ENCODE data around the gene ANKH.

The ANKH gene

DNA sequence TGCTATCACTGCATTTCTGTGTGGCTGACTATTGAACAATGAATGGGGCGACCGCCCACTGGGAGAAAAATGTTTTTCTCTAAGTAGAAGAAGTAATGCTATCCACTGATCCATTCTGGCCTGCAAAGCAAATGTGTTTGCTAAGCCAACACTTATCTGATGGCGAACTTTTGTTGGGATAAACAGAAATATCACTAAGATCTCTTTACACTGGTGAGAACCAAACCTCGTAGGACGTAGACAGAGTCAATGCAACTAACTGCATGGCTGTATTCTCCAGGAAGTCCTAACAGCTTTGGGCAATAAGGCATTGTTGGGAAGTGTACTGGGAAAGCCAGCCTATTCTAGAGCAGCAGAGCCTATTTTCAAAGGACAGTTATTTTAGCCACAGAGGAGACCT is 77.7 kb downstream of the ANKH start:
- DNase-seq (ENCODE audit: low read depth, low spot score), result no peak

DNA sequence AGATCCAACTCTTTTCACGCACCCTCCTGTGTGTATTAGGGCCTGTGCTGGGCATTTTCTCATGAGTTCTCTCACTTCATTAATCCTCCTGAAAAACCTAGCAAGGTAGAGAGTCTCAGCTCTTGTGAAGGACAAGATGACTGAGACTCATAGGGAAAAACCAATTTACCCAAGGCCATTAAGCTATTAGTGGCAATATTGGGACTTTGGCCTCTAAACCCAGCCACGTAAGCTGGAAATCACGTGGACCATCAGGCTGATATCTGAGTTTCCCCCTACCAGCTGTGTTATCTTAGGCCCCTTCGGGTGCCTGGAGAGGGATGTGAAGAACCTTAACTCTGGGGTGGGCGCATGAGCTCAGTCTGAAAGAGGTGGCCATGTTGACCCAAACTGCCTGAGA is 80.7 kb downstream of the ANKH start:
- DNase-seq (ENCODE audit: low read depth, low spot score), result no peak

DNA sequence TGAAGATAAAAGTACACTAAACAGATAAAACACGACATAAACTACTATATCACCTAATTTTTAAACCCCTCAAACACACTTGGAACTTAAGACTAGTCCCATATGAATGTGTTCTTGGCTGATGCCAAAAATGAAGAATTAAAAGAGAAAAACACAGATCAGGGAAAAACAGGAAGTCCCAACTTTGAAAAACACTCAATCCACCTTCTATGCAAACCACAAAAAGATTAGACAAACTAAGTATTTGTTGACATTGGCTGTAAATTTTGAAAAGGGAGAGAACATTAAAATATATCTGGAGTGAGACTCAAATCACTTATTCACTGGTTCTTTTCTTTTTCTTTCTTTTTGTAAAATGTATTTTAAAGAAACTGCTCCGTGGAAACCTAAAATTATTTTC is 81.4 kb downstream of the ANKH start:
- DNase-seq (ENCODE audit: low read depth, low spot score), result no peak

DNA sequence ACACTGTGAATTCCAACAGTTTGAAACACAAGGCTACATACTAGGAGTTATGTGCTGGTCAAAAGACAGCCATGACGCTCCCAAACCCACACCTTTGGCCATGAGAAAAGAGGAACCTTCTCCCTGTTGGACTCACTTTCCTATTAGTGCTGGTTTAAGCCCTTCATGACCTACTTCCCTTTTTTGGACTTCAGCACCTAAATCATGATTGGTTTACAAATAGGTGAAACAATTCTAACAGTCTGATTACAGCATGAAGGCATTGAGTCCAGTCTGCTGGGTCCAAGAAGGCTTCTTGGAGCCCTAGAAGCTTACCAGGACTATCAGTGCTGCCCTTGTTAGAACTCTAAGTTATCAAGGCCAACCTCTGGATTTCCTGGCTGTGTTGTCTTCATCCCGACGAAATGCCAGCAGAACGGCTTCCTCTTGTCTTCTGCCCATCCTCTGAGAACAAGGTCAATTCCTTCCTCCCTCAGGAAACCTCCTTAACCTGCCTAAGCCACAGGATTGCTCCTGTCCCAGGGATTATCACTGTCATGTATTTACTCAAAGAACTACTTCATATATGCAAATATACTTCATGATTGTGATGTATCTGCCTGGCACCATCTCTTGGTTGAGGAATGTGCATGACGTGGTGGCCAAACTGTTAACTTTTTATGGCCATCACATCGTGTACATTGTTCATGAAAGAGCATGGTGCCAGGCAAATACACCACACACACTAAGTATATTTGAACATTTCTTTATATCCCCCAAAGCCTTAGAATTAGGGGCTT is 83.6 kb downstream of the ANKH start:
- no peak for DNase-seq (ENCODE audit: low read depth, low spot score)

DNA sequence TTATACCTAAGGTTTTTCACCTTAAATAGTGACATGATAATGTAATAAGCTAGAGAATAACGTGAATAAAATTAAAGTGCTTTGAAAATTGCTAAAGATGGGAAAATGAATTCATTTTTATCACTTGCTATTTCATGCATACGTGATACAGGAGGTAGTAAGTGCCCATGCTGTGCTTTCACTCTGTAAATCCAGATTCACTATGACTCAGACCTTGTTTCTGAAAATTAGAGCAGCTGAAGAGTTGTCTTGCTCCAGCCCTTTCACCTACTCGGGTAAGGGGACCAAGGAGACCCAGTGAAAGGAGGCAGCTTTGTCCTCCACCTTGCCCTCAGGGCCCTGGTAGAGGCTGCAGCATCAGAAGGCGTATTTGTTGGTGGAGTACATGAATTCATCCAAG is 87.9 kb downstream of the ANKH start:
- no peak for DNase-seq (ENCODE audit: low read depth, low spot score)

DNA sequence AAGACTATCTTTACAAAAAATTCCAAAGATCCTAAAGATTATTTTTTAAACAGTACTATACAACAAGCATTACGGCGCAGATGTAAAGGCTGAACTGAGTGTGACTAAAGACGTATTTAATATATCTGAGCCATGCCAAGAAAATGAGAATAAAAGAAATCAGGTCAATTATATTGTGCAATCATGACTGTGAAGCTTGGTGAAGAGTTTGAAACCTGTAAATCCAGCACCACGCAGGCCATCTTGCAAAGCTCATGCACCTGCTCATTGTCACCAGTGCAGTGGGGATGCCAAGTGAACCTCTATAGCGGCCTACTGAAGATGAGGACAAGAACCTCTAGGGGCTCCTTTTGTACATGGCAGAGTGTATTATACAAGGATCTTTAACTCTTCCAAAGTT is 89.0 kb downstream of the ANKH start:
- DNase-seq (ENCODE audit: low read depth, low spot score), result no peak

DNA sequence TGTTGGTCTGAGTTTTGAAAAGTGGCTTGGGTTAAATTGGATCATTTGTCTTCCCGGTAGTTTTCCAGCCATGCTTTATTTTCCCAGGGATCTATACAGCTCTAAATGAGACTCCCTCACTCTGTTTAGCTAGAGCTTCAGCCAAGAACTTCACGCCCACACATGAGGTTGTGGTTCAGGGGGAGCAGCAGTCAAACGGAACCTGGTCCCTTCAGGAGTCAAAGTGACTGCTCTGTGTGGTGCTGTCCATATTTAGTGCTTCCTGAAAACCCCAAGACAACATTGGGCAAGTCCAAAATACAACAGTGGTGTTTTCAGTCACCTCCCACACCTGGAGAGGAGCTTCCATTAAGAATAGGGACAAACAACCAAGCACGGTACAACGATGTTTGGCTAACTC is 90.5 kb downstream of the ANKH start:
- no peak for DNase-seq (ENCODE audit: low read depth, low spot score)

DNA sequence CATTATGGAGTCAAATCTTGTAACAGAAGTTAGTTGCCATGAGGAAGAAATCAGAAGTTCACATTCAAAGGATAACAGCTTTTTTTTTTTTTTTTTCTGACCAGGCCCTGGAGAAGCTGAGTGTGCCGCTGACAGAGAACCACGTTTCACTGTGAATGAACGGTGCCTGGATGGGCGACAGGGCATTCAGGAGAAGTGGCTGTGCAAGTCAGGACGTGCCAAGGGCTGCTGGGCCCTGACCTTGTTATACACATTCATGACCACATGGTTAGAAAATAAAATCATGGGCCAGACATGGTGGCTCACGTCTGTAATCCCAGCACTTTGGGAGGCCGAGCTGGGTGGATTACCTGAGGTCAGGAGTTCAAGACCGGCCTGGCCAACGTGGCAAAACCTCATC is 91.6 kb downstream of the ANKH start:
- no peak for DNase-seq (ENCODE audit: low read depth, low spot score)

DNA sequence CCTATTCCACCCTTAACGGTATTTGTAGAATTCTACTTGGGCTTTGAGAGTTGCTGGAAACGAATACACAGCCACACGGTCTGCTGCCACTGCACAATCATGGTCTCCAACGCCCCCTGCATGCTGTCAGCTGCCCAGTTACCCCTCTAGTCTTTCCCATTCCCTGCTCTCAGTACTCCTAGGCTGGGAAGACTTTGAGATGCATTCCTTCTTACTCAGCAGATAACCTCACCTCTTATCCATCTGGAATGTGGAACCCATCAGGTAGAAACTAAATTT is 92.8 kb downstream of the ANKH start:
- no peak for DNase-seq (ENCODE audit: low read depth, low spot score)

DNA sequence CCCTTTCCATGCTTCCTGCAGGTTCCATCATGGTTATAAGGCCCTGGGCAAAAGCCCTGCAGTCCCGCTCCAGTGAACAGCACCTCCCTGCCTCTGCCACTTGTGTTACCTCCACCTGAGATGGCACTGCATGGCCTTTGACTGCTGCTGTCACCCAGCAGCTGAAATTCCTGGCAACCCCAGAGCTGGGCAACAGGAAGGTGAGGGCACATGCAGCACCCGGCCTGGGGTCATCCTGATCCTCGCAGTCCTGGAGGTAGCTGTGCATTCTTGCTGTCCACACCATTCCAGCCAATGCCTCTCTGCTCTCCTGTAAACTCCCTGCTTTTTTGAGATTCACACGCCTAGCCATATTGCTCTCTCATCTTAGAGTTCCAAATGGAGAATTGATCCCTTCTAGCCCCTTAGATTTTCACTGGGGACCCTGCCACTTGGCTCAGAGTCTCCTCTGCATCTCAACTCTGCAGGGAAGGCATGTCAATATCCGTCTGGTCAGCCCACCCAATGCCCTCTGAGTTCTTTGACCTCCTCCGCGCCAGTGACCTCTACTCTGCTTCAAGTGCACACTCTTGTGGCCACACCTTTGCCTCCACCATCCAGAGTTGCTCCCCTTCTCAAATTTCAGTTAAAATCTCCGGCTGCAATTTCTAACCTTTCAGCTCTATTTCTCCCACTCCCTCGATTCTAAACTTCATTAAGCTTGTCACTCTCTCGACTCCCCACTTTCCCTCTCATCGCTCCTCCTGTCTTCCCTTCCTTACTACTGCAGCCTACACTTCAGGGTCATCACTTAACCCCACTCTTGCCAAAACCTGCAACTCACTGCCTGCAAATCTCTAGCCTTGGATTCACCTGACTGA is 93.4 kb downstream of the ANKH start:
- no peak for DNase-seq (ENCODE audit: low read depth, low spot score)

DNA sequence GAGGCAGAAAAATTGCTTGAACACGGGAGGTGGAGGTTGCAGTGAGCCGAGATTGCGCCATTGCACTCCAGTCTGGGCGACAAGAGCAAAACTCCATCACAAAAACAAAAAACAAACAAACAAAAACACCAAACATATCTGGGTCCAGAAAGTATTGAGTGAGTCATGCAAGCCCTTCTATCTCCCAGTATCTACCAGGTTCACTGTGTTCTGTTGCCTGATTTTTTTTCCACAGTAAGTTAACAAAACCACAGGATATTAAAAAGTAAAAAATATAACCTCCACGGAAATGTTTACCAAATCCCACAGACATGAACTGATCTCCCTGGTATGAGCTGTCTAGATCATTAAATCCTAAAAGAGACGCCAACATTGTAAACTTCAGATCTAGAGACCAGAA is 94.4 kb downstream of the ANKH start:
- DNase-seq (ENCODE audit: low read depth, low spot score), result no peak

DNA sequence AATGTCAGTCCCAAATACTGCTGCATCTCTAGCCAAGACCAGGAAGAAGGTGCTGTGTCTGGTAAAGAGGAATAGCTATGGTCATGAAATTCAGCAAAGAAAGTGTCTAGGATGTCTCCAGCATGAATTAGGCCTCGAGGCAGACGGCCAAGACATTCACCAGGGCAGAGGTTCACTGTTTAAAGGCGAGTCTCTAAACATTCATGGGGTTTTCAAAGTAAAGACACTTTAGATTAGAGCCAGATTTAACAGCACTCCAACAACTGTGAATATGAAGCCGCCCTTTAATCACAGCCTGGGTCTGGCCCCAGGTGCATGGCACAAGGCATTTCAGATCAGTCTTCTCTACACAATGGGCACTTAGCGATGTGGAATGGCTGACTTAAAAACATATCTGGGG is 95.0 kb downstream of the ANKH start:
- no peak for DNase-seq (ENCODE audit: low read depth, low spot score)

DNA sequence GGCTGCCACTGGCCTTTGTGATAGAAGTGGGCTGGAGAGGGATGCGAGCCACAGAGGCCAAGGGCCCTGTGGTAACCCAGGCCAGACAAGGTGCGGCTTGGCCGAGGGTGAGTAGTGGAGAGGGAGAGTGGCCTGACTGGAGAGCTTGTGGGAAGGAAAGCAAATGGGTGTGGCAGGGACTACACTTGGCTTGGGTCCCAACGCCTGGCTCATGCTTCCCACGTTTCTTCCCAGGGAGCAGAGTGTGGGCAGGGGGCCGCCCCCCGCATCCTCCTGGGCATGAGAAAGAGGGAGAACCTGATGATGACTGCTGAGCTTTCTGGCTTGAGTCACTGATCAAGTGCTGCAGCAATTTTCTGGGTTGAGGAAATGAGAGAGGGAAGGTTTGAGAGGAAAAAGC is 95.7 kb downstream of the ANKH start:
- no peak for DNase-seq (ENCODE audit: low read depth, low spot score)

DNA sequence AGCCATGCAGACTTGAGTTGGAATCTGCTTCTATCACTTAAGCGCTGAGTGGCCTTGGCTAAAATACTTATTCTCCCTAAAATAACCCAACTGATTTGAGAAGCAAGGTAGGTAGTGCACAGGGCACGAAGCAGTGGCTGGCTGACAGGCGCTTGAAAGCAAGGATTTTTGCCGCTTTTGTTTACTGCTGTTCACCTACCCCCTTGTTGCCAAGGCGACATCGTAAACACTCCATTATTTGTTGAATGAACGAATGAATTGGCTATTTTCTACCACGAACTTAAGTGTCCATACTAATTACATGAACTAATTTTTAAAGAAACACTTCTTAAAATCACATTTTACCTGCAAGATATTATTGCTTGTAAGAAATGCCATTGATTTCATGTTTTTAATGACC is 98.0 kb downstream of the ANKH start:
- no peak for DNase-seq (ENCODE audit: low read depth, low spot score)

DNA sequence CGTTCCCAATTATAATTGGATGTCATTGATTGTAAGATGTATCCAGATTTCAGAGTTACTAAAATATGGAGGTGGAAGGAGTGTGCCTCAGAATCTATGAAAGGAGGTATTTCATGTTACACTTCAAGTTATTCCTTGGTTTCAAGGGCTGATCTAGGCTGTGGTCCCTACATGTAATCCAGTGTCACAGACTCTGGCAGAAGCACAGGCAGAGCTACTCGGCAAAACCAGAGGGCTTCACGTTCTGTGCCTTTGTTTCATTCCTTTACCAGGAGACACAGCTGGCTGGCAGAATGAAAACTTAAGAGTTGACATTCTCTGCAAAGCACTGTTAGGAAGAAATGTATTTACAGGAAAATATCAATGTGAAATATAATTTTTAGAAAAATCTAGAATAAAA is 99.6 kb downstream of the ANKH start:
- no peak for DNase-seq (ENCODE audit: low read depth, low spot score)

DNA sequence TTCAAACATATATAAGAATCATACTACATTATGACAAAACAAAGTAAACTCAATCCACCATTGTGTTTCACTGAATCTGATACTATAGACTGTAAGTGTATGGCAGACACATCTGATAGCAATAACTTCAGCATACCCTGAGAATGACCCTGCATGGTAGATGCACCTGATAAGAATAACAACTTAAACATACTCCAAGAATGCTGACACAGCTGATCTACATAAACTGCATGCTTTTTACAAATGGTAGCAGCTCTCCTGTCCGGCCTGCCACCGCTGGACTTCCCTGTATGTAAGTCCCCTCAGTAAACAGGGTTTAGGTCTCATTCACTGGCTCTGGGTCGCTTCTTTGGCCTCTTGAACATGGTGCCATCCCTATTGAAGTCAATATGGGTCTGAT is 100.4 kb downstream of the ANKH start:
- no peak for DNase-seq (ENCODE audit: low read depth, low spot score)

DNA sequence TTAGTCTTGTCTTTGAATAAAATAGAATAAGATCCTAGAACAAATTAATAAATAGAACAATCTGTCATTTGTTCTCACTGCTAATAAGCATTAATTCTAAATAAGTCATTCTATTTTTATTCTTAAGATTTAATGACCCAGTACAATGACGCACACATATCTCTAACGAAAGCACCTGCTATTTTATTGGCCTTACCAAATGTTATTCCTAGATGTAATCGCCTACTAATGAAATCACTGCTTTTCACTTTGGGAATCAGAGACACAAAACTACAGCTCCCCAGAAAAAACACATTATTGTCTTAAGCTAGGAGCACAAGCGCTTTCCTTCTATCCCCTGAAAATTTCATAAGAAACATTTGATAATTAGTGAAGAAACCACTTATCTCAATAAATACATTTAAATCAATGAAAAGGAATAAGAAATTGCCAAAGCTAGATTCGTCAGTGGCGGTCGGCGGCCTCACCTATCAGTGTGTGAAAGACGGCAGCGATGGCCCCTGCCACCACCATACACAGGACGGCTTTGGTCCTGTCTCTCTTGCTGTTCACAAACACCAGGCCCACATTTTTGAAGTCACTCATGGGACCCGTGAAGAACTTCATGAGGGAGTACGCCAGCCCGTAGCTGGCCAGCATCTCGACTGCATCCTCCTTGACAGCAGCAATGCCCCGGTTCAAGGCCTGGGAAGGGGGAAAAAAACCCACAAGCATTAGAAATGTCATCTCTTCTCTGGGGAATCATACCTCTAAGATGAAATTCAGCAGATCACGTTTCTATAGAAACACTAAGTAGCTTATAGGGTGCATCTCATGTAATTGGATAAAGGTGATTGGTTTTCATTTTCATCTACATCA is 102.8 kb downstream of the ANKH start:
- no peak for DNase-seq (ENCODE audit: low read depth, low spot score)

DNA sequence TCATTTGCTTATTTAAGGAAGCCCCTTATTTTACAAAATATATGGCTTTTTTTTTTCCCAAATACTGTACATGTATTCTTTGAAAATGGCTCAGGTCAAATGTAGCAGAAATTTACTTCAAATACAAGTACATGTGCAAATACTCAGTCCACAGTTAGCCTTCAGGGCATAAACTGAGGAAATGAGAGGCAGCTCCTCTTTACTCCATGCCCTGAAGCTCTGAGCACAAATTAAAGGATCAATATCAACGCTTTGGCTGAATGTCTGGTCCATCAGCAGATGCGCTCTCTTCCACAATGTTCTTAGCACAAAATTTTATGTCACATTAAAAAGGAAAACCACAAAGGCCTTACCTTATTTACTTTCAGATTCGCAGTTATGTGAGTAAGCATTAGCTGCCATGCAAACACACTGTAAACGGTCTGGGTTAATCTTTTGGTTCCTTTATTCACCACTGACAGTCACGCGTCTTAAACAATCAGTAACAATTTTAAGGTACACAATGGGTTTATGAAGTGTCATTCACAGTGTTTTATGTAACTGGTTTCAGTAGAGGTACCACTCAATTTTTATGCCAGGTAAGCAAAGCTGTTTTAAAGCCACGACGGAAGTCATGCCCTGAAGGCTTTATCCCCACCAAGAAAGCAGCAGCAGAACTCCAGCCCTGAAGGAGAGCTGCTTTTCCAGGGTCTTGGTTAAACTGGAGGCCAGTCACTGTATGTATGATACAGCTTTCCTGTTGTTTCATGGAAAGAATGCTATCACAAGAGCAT is 103.7 kb downstream of the ANKH start:
- DNase-seq (ENCODE audit: low read depth, low spot score), result no peak

DNA sequence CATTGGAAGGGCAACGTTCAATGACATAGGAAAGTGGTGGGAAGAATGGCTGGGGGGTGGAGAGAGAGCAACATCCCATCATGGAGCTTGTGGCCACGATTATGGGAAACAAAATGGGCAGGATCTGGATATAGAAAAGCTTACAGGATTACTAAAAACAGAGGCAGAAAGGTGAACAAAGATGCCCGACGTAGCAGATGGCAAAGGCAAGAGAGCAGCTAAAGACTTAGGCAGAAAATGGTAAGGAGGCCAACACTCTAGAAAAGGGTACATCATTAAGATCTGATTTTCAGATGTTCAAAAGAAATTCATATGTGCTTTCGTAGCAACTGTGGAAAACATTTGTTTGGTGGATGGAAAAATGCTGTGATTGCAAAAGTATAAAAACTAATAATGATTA is 104.5 kb downstream of the ANKH start:
- no peak for DNase-seq (ENCODE audit: low read depth, low spot score)

DNA sequence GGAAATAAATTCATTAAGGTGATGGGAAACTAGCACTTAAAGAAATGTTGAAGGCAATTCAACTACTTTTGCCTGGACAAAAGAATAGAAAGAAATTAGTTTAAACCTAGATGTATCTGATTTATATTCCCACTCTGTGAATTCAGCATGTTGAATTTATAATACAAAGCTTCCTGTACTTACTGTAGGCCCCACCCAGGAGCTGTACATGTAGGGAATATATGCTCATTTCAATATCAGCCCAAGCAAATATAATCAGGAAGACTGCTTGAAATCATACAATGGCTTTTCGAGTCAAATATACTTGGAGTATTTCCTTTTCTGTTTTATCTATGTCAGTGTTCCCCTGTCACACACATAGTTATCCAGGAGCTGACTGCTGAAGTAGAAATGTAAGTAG is 105.0 kb downstream of the ANKH start:
- DNase-seq (ENCODE audit: low read depth, low spot score), result no peak

DNA sequence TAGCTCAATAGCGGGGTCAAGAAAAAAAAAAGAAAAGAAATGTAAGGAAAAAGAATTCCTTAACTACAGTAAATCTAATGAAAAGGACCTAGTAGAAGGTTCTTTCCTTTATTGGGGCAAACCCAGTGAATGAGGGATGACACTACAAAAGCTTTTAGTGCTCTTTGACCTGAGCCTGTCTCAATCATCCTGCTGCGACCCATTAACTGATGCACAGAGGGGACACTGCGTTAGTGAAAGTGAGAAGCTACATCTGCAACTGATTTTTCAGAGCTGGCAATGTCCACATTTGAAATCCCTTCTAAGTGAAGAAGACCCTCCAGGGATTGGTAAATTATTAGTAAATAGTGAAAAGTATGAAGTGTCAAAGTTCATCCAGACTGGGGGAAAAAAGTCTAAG is 106.0 kb downstream of the ANKH start:
- DNase-seq (ENCODE audit: low read depth, low spot score), result no peak
